Measurements from ENCODE around the gene GALNT13.

The GALNT13 gene

GRCh38 chr2:153871231-153872221 lies at the start of gene GALNT13:
GALNT13 (plus strand) TSS chr2:153871922.
- TF ChIP-seq ZNF274 (IDR thresholded peaks at IDR 0.05; ENCODE audit: low read depth, low read length): no peak
- no peak within 1 kb of the TSS for H3K4me3 ChIP-seq (ENCODE audit: low read length)

- TF ChIP-seq ZNF274 (IDR thresholded peaks at IDR 0.05; ENCODE audit: low read depth, low read length): no peak
- H3K4me3 ChIP-seq (ENCODE audit: low read length): no peak overlapping the region
These were observed 47.8 kb upstream of the GALNT13 start for GRCh38 chr2:153823880-153824279.

GRCh38 chr2:153828335-153828734 lies 43.4 kb upstream of the GALNT13 start:
- TF ChIP-seq ZNF274 (IDR thresholded peaks at IDR 0.05; ENCODE audit: low read depth, low read length): no peak
- H3K4me3 ChIP-seq (ENCODE audit: low read length): no peak overlapping the region

GRCh38 chr2:153834662-153835061 lies 37.1 kb upstream of the GALNT13 start:
- no peak for TF ChIP-seq ZNF274 (IDR thresholded peaks at IDR 0.05; ENCODE audit: low read depth, low read length)
- no peak overlapping the region for H3K4me3 ChIP-seq (ENCODE audit: low read length)

DNA sequence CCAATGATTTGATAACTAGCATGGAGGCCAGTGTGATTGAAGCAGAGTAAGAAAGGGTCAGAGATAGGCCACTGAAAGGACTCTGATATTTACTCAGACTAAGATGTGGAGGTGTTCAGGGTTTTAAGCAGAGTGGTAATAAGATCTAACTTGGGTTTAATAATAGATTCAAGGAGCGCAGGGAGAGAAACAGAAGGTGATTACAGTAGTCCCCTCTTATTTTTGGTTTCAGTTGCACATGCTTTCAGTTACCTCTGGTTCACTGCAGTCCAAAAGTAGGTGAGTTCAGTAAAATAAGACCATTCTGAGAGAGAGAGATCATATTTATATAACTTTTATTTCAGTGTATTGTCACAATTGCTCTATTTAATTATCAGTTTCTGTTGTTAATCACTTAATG lies 13.5 kb upstream of the GALNT13 start:
- no peak for TF ChIP-seq ZNF274 (IDR thresholded peaks at IDR 0.05; ENCODE audit: low read depth, low read length)
- no peak overlapping the region for H3K4me3 ChIP-seq (ENCODE audit: low read length)

- H3K4me3 ChIP-seq (ENCODE audit: low read length): no peak overlapping the region
- TF ChIP-seq ZNF274 (IDR thresholded peaks at IDR 0.05; ENCODE audit: low read depth, low read length): no peak
These were observed 7.7 kb upstream of the GALNT13 start for GRCh38 chr2:153864022-153864421.

GRCh38 chr2:153866595-153866994 lies 5.1 kb upstream of the GALNT13 start:
- no peak for TF ChIP-seq ZNF274 (IDR thresholded peaks at IDR 0.05; ENCODE audit: low read depth, low read length)

GRCh38 chr2:153870308-153870707 lies 1.4 kb upstream of the GALNT13 start:
- TF ChIP-seq ZNF274 (IDR thresholded peaks at IDR 0.05; ENCODE audit: low read depth, low read length): no peak

More at GRCh38 chr2:153866595-153866994, 5.1 kb upstream of the GALNT13 start:
- H3K4me3 ChIP-seq (ENCODE audit: low read length): no peak overlapping the region

DNA sequence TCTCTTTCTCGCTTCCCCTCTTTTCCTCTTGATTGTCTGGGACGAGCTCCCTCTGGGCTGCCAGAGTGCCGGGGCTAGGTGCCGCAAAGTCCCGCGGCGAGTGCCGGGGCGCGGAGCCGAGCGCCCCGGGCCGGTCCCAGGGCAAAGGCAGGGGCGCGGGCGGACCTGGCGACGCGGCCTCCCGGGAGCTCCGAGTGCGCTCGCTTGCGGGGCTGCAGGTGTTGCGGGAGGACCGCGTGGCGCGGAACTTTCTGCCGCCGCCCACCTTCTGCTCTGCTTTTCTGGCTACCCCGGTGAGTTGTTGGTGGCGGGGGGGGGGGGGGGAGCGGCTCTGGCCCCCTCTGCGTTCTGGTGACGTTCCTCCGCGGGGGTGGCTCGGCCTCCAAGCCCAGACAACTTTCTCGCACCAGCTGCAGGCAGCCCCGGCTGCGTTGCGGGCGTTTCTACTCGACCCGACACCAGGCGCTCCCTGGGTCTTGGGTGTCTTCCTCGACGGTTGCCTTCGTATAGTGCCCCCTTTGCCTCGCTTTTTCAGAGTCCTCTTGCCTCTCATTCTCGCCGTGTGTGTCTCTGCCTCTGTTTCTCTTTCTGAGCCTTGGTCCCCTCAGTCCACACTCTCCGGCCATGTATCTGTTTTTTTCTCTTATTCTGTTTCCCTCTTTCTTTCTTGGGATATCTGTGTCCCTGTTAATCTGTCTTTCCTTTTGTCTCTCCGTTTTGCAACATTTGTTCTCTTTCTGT lies 759 bp downstream of the GALNT13 start:
- H3K4me3 ChIP-seq (ENCODE audit: low read length): no peak overlapping the region
- no peak for TF ChIP-seq ZNF274 (IDR thresholded peaks at IDR 0.05; ENCODE audit: low read depth, low read length)

More at GRCh38 chr2:153870308-153870707, 1.4 kb upstream of the GALNT13 start:
- no peak overlapping the region for H3K4me3 ChIP-seq (ENCODE audit: low read length)

GRCh38 chr2:153873052-153874048 lies 1.6 kb downstream of the GALNT13 start:
- H3K4me3 ChIP-seq (ENCODE audit: low read length): no peak overlapping the region
- no peak for TF ChIP-seq ZNF274 (IDR thresholded peaks at IDR 0.05; ENCODE audit: low read depth, low read length)

- H3K4me3 ChIP-seq (ENCODE audit: low read length): no peak overlapping the region
- TF ChIP-seq ZNF274 (IDR thresholded peaks at IDR 0.05; ENCODE audit: low read depth, low read length): no peak
These were observed 4.2 kb downstream of the GALNT13 start for GRCh38 chr2:153875801-153876466.

DNA sequence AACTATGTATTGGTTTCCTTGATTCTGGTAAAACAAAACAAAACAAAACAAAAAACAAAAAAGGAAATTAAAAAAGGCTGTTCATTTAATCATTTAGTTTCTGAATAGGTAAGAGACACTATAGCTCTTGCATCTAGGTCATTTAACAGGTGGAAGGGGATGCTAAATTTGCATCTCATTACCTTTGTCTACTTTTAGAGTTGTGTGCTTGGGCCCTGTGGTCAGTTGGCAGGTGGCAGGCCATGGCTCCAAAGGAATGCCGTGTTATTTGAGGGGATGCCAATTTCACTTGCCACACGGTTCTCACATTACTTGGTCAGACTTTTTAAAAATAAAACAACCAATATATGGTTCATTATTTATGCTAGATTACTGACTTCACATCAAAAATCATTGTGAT lies 9.2 kb downstream of the GALNT13 start:
- no peak overlapping the region for H3K4me3 ChIP-seq (ENCODE audit: low read length)
- TF ChIP-seq ZNF274 (IDR thresholded peaks at IDR 0.05; ENCODE audit: low read depth, low read length): no peak

DNA sequence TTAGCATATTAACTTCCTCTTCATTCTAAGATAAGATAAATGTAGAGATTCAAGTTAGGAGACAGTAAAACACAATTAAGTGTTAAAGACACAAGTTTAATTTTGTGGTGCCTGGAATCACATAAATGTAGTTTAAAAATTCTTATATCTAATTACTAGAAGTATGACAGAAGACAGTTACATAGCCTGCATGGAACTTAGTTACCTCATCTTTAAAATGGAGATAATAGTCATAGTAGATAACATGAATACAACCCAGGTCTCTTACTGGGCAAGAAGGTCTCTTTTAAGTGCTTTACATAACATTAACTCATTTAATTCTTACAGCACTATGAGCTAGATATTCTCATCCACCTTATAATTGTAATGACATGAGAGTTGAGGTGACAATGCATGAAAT lies 15.1 kb downstream of the GALNT13 start:
- no peak overlapping the region for H3K4me3 ChIP-seq (ENCODE audit: low read length)
- TF ChIP-seq ZNF274 (IDR thresholded peaks at IDR 0.05; ENCODE audit: low read depth, low read length): no peak
